ENCODE measurements around the gene POP4. TPM values are rescaled to one million over a fixed set of nuclear protein-coding genes. Genes with fewer than 3 reads are reported as not detected.

POP4 gene
- total RNA-seq, 4 donors from 2014 or later, result 43.7 to 57.2 (median 51.2) TPM

GRCh38 chr19:29655648-29656335 is 49.7 kb downstream of the POP4 start:
- H3K4me1 ChIP-seq, result peaks cover 0 to 6% (median 0%) of the 10 kb centered on the region in 4 donors
- WGBS, 2 donors, result 77% methylated on average over 4 of the region's 4 CpGs
- DNase-seq (ENCODE audit: low spot score in 2 of 2), result no peak

GRCh38 chr19:29658221-29658991 is 52.3 kb downstream of the POP4 start:
- 71 to 73% methylated on average over 5 of the region's 5 CpGs for WGBS, 2 donors
- DNase-seq (ENCODE audit: low spot score in 2 of 2), result no peak
- TF ChIP-seq EP300 (IDR thresholded peaks at IDR 0.05), result no peak
- TF ChIP-seq CTCF (IDR thresholded peaks at IDR 0.05), result no peak
- no peak for TF ChIP-seq POLR2A (IDR thresholded peaks at IDR 0.05)
- Histone ChIP-seq H3K27ac (no peak overlapping the region), H3K4me3 (no peak overlapping the region), H3K27me3 (no peaks in the 10 kb centered on the region), H3K36me3 (no peaks in the 10 kb centered on the region), H3K9me3 (peaks cover 0 to 5% (median 0%) of the 10 kb centered on the region in 4 donors), H3K4me1 (peaks cover 0 to 32% (median 15%) of the 10 kb centered on the region in 4 donors)

More at GRCh38 chr19:29655648-29656335, 49.7 kb downstream of the POP4 start:
- H3K4me3 ChIP-seq, result no peak overlapping the region
- TF ChIP-seq CTCF (IDR thresholded peaks at IDR 0.05), result no peak
- no peak for TF ChIP-seq POLR2A (IDR thresholded peaks at IDR 0.05)
- TF ChIP-seq EP300 (IDR thresholded peaks at IDR 0.05), result no peak
- H3K9me3 ChIP-seq, result peaks cover 0 to 5% (median 0%) of the 10 kb centered on the region in 4 donors
- no peaks in the 10 kb centered on the region for H3K27me3 ChIP-seq
- no peak overlapping the region for H3K27ac ChIP-seq
- H3K36me3 ChIP-seq, result no peaks in the 10 kb centered on the region

GRCh38 chr19:29660835-29661234 is 54.8 kb downstream of the POP4 start:
- H3K9me3 ChIP-seq, result no peaks in the 10 kb centered on the region
- peak overlapping the region in 2 of 4 donors; percentile 95 for H3K27ac ChIP-seq
- WGBS, 2 donors, result 58 to 63% methylated on average over 10 of the region's 10 CpGs
- no peak overlapping the region for H3K4me3 ChIP-seq
- no peaks in the 10 kb centered on the region for H3K36me3 ChIP-seq
- DNase-seq (ENCODE audit: low spot score in 2 of 2), result no peak
- no peak for TF ChIP-seq CTCF (IDR thresholded peaks at IDR 0.05)
- no peak for TF ChIP-seq EP300 (IDR thresholded peaks at IDR 0.05)
- TF ChIP-seq POLR2A (IDR thresholded peaks at IDR 0.05), result no peak
- H3K27me3 ChIP-seq, result no peaks in the 10 kb centered on the region
- H3K4me1 ChIP-seq, result peaks cover 0 to 53% (median 24%) of the 10 kb centered on the region in 4 donors

- TF ChIP-seq EP300 (IDR thresholded peaks at IDR 0.05), result no peak
- no peak for TF ChIP-seq CTCF (IDR thresholded peaks at IDR 0.05)
- no peak for TF ChIP-seq POLR2A (IDR thresholded peaks at IDR 0.05)
- peak overlapping the region in 2 of 4 donors; percentile 5 to 26 for H3K4me3 ChIP-seq
- H3K4me1 ChIP-seq, result peaks cover 0 to 65% (median 28%) of the 10 kb centered on the region in 4 donors
- H3K27me3 ChIP-seq, result no peaks in the 10 kb centered on the region
- no peak for DNase-seq (ENCODE audit: low spot score in 2 of 2)
- 7 to 13% methylated on average over 1 of the region's 1 CpG for WGBS, 2 donors
- no peaks in the 10 kb centered on the region for H3K9me3 ChIP-seq
- no peaks in the 10 kb centered on the region for H3K36me3 ChIP-seq
- H3K27ac ChIP-seq, result peak overlapping the region; percentile 74 to 95 (median 84)
Measured at GRCh38 chr19:29662278-29662603, 56.2 kb downstream of the POP4 start.
